ENCODE measurements around the gene NIPSNAP2. TPM values are rescaled to one million over a fixed set of nuclear protein-coding genes. Genes with fewer than 3 reads are reported as not detected.

NIPSNAP2 gene
- total and polyA plus RNA-seq, 2 of the 13 experiments (the other 11 are each of a cell fraction or from before 2014, with no cell fraction given), result 40.3 to 61.5 TPM

- no peak for TF ChIP-seq CERS6 (CRISPR knock-in tag; IDR thresholded peaks at IDR 0.05)
- TF ChIP-seq CBX5 (CRISPR knock-in tag; IDR thresholded peaks at IDR 0.05; ENCODE audit: borderline replicate concordance), result peak; percentile 67; the same call in 1 of the 2 replicates
- peak; percentile 89 for TF ChIP-seq RFX3 (CRISPR knock-in tag; IDR thresholded peaks at IDR 0.05)
- peak; percentile 84 for TF ChIP-seq ELF3 (CRISPR knock-in tag; IDR thresholded peaks at IDR 0.05)
- TF ChIP-seq HNF4G (IDR thresholded peaks at IDR 0.05; ENCODE audit: borderline replicate concordance, low read depth, low read length), result peak; percentile 84
- peak; percentile 82; the same call in 1 of the 2 replicates for TF ChIP-seq HNF4G (CRISPR knock-in tag; IDR thresholded peaks at IDR 0.05; ENCODE audit: borderline replicate concordance, low read depth)
- no peak for TF ChIP-seq ZNF138 (CRISPR knock-in tag; IDR thresholded peaks at IDR 0.05; ENCODE audit: low read depth)
- TF ChIP-seq KDM2A (CRISPR knock-in tag; IDR thresholded peaks at IDR 0.05; ENCODE audit: borderline replicate concordance, low read depth), result peak; percentile 69; the same call in 1 of the 2 replicates
- peak; percentile 88 for TF ChIP-seq SAP130 (CRISPR knock-in tag; IDR thresholded peaks at IDR 0.05; ENCODE audit: low read depth)
- peak; percentile 28 for TF ChIP-seq ZEB1 (IDR thresholded peaks at IDR 0.05; ENCODE audit: insufficient replicate concordance, low read depth)
- TF ChIP-seq, protein P1, sequence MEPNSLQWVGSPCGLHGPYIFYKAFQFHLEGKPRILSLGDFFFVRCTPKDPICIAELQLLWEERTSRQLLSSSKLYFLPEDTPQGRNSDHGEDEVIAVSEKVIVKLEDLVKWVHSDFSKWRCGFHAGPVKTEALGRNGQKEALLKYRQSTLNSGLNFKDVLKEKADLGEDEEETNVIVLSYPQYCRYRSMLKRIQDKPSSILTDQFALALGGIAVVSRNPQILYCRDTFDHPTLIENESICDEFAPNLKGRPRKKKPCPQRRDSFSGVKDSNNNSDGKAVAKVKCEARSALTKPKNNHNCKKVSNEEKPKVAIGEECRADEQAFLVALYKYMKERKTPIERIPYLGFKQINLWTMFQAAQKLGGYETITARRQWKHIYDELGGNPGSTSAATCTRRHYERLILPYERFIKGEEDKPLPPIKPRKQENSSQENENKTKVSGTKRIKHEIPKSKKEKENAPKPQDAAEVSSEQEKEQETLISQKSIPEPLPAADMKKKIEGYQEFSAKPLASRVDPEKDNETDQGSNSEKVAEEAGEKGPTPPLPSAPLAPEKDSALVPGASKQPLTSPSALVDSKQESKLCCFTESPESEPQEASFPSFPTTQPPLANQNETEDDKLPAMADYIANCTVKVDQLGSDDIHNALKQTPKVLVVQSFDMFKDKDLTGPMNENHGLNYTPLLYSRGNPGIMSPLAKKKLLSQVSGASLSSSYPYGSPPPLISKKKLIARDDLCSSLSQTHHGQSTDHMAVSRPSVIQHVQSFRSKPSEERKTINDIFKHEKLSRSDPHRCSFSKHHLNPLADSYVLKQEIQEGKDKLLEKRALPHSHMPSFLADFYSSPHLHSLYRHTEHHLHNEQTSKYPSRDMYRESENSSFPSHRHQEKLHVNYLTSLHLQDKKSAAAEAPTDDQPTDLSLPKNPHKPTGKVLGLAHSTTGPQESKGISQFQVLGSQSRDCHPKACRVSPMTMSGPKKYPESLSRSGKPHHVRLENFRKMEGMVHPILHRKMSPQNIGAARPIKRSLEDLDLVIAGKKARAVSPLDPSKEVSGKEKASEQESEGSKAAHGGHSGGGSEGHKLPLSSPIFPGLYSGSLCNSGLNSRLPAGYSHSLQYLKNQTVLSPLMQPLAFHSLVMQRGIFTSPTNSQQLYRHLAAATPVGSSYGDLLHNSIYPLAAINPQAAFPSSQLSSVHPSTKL (CRISPR knock-in tag; IDR thresholded peaks at IDR 0.05), result peak; percentile 97
- TF ChIP-seq ZNF530 (CRISPR knock-in tag; IDR thresholded peaks at IDR 0.05; ENCODE audit: low read depth), result no peak
- peak; percentile 76 for TF ChIP-seq GABPB1 (CRISPR knock-in tag; IDR thresholded peaks at IDR 0.05)
- TF ChIP-seq FOXP1 (IDR thresholded peaks at IDR 0.05), result 0 out of 2 replicates have a peak, but pooled peaks have one; percentile 45
- TF ChIP-seq FOXP1 (CRISPR knock-in tag; IDR thresholded peaks at IDR 0.05), result peak; percentile 85
- TF ChIP-seq GATA4 (IDR thresholded peaks at IDR 0.05; ENCODE audit: borderline replicate concordance, low read depth), result peak; percentile 54; the same call in 1 of the 2 replicates
- TF ChIP-seq, protein P2, sequence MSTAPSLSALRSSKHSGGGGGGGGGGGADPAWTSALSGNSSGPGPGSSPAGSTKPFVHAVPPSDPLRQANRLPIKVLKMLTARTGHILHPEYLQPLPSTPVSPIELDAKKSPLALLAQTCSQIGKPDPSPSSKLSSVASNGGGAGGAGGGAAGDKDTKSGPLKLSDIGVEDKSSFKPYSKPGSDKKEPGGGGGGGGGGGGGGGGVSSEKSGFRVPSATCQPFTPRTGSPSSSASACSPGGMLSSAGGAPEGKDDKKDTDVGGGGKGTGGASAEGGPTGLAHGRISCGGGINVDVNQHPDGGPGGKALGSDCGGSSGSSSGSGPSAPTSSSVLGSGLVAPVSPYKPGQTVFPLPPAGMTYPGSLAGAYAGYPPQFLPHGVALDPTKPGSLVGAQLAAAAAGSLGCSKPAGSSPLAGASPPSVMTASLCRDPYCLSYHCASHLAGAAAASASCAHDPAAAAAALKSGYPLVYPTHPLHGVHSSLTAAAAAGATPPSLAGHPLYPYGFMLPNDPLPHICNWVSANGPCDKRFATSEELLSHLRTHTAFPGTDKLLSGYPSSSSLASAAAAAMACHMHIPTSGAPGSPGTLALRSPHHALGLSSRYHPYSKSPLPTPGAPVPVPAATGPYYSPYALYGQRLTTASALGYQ (CRISPR knock-in tag; IDR thresholded peaks at IDR 0.05), result peak; percentile 79; the same call in 1 of the 2 replicates
- TF ChIP-seq ZNF142 (CRISPR knock-in tag; IDR thresholded peaks at IDR 0.05), result no peak
Measured at GRCh38 chr7:56007167-56007652, 42.8 kb downstream of the NIPSNAP2 start (continued).
